Activated CD8-positive, alpha-beta memory T cell treated with anti-CD3 and anti-CD28 coated beads for 24 hours (primary cell): ENCODE measurements around the gene HLA-DOA.

Experiments used
- DNase-seq: peaks from one replicate; pipeline ENCODE4 v3.0.0-alpha.2; 2020

The HLA-DOA gene

GRCh38 chr6:32962213-32962826 is 47.1 kb downstream of the HLA-DOA start:
- no peak for DNase-seq

GRCh38 chr6:32960563-32960962 is 48.8 kb downstream of the HLA-DOA start:
- DNase-seq, result no peak

- no peak for DNase-seq
These were observed 53.2 kb downstream of the HLA-DOA start for GRCh38 chr6:32956176-32956575.

- DNase-seq, result no peak
These were observed 54.2 kb downstream of the HLA-DOA start for GRCh38 chr6:32954986-32955802.

- no peak for DNase-seq
These were observed 55.1 kb downstream of the HLA-DOA start for GRCh38 chr6:32954267-32954666.
